Activated CD8-positive, alpha-beta memory T cell treated with anti-CD3 and anti-CD28 coated beads for 24 hours (primary cell): ENCODE results near the gene DHRS7C.

Experiments
- DNase-seq: peaks from one replicate; pipeline ENCODE4 v3.0.0-alpha.2; 2020

The DHRS7C gene

DNA sequence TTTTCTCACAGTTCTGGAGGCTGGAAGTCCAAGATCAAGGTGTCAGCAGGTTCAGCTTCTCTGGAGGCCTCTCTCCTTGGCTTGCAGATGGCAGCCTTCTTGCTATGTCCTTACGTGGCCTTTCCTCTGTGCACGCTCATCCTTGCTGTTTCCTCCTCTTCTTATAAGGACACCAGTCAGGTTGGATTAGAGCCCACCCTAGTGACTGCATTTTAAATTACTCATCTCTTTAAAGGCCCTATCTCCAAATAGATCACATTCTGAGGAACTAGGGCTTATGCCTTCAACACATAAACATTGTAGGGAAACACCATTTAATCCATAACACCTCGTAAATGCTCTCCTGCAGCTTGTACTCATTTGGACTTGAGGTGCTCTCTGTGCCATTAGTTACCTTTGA is 36.3 kb downstream of the DHRS7C start:
- DNase-seq: no peak

DNA sequence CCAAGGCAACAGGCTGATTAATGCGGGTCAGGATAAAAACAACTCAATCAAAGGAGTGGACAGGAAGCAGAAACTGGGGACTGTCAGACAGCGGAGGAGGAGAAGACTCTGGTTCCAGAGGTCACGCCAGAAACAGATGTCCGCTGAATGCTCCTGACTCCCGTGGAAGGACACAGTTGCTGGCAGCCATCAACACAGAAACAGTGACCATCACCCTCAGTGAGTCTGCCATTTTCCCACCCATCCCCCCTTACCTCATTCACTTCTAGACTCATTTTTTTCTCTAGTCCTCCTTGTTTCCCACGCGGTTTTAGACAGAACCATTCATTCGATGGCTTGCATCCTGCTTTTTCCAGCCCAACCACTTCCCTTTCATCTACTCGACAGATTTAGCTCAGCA is 40.9 kb downstream of the DHRS7C start:
- no peak for DNase-seq

DNA sequence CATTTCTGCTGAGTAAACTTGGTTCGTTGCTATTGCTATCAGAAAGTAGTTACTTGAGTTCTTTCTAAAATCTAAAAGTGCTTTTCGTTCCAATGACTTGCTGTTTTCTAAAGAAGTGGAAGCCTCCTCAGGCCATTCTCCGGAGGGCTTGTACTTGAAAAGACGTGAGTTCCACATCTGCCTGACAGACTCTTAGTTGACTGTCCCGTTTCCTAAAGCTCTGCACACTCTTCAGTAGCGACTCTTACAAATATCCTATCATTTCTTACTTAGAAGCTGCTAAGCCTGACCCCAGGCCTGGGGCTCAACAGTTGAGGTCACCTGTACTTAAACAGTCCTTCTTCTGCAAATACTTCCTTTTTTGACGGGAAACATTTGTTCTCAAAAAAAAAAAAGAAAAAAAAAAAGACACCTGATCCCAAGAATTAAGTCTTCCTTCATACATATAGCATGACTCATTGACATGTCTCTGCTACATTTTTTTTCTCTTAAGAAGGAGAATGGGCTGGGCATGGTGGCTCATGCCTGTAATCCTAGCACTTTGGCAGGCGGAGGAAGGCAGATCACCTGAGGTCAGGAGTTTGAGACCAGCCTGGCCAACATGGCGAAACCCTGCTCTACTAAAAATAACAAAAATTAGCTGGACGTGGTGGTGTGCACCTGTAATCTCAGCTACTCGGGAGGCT is 61.5 kb downstream of the DHRS7C start:
- DNase-seq: no peak

DNA sequence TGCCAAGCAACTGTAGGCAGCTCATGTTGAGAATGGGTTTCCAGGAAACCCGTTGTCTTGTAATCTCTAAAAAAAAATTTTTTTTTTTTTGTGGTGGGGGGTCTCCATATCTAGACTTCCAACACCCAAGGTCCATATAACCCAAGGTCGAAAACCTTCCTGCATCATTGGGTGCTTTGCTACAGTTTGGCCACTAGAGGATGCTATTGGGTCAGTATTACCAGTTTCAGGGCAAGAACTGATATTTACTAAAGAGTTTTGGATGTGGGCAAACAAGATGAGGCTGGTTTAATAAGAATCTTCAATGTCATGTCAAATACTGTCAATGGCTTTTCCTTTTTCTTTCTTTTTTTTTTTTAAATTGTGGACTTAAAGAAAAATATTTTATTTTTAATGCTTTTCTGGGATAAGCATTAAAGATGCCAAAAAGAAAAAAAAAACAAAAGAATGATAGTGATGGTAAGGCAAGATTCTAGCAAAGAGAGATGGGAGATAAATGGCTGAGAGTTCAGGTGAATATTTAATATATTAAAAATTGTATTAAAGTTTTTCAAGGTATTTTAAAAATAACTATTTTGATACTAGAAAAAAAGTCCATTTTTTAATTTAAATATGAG is 62.2 kb downstream of the DHRS7C start:
- DNase-seq: no peak

DNA sequence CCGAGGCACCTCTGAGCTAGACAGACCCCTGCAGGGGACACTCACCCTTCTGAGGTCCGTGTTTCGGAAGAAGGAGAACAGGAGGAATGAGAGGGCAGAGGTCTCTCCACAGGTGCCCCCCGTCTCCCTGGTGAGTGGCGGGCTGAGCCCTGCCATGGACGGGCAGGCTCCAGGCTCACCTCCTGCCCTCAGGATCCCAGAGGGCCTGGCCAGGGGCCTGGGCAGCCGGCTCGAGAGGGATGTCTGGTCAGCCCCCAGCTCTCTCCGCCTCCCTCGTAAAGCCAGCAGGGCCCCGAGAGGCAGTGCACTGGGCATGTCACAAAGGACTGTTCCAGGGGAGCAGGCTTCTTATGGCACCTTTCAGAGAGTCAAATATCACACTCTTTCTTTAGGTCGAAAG is 62.8 kb downstream of the DHRS7C start:
- DNase-seq: no peak

DNA sequence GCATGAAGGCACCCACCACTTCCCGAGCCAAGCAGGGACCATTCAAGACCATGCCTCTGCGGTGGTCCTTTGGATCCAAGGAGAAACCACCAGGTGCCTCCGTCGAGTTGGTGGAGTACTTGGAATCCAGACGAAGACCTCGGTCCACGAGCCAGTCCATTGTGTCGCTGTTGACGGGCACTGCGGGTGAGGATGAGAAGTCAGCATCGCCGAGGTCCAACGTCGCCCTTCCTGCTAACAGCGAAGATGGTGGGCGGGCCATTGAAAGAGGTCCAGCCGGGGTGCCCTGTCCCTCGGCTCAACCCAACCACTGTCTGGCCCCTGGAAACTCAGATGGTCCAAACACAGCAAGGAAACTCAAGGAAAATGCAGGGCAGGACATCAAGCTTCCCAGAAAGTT is 63.4 kb downstream of the DHRS7C start:
- DNase-seq: no peak

DNA sequence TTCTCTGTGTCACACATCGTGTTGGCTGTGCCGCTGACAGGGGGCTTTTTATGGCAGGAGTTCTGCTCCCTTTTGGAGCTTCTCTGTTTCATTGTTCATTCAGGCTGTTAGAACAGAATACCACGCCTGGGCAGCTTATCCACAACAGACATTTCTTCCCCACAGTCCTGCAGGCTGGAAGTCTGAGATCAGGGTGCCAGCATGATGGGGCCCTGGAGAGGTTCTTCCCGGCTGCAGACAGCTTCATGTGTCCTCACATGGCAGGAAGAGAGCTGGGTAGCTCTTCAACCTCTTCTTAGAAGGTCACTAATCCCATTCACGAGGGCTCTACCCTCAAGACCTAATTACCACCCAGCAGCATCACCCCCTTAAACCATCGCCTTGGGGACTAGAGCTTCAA is 65.1 kb downstream of the DHRS7C start:
- no peak for DNase-seq

DNA sequence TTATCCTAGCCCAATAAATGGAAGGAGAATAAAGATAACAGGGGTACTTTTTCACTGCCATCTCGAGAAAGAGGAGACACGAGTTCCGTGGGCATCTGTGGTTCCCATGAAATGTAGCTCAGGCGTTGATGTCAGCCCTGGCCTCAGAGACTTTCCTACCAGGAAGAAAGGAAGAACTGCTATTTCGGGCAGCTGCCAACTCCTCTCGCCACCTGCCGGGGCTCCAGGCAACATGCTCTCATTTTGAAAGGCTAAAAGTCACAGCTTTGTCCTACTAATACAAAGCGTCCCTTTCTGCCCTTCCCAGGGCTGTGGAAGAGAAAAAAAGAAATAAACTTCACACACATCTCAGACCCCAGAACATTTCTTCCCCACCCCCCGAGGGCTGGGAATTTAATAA is 65.8 kb downstream of the DHRS7C start:
- DNase-seq: no peak
